PFSK-1 (cell line): ENCODE data around the gene TRIM6.

Source experiments
- FOXP2 ChIP-seq: optimal IDR thresholded peaks from 2 replicates; pipeline ENCODE3; 2011; ENCODE audit warnings: borderline replicate concordance, control low read depth, inconsistent platforms; ENCODE audit not compliant: insufficient read depth; ENCODE audit errors: extremely low read length, extremely low read depth
- POLR2AphosphoS5 ChIP-seq: IDR thresholded peaks from 2 replicates; pipeline ENCODE4 v1.6.1; 2012; ENCODE audit warnings: low read depth, mild to moderate bottlenecking, control low read depth, low read length, moderate library complexity
- SIN3A ChIP-seq: IDR thresholded peaks from 2 replicates; pipeline ENCODE4 v1.6.1; 2012; ENCODE audit warnings: mild to moderate bottlenecking, low read length, moderate library complexity, borderline replicate concordance; ENCODE audit not compliant: insufficient read depth
- TAF1 ChIP-seq: IDR thresholded peaks from 2 replicates; pipeline ENCODE4 v1.6.1; 2012; ENCODE audit warnings: low read length, control low read depth, borderline replicate concordance; ENCODE audit not compliant: insufficient read depth
- TF ChIP-seq, protein P1 (sequence below), 2 experiments: IDR thresholded peaks; 2 replicates each; pipeline versions ENCODE4 v1.6.1 to v1.8.0; 2011 to 2012; ENCODE audit warnings: low read depth in 2 of 2, low read length in 2 of 2, control low read depth in 1 of 2, inconsistent platforms in 1 of 2, mild to moderate bottlenecking in 1 of 2, moderate library complexity in 1 of 2; ENCODE audit not compliant: insufficient read depth in 1 of 2

DNA sequence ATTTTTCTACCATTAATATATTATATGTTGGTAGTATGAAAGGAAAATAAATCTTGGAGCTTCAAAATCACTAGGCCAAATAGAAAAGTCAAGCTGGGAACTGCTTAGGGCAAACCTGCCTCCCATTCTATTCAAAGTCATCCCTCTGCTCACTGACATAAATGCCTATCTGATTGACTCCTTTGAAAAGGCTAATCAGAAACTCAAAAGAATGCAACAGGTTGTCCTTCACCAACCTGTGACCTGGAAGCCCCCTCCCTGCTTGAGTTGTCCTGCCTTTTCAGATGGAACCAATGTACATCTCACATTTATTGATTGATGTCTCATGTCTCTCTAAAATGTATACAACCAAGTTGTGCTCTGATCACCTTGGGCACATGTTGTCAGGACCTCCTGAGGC, 25.1 kb downstream of the TRIM6 start:
- TF ChIP-seq POLR2AphosphoS5, result no peak
- TF ChIP-seq, protein P1, sequence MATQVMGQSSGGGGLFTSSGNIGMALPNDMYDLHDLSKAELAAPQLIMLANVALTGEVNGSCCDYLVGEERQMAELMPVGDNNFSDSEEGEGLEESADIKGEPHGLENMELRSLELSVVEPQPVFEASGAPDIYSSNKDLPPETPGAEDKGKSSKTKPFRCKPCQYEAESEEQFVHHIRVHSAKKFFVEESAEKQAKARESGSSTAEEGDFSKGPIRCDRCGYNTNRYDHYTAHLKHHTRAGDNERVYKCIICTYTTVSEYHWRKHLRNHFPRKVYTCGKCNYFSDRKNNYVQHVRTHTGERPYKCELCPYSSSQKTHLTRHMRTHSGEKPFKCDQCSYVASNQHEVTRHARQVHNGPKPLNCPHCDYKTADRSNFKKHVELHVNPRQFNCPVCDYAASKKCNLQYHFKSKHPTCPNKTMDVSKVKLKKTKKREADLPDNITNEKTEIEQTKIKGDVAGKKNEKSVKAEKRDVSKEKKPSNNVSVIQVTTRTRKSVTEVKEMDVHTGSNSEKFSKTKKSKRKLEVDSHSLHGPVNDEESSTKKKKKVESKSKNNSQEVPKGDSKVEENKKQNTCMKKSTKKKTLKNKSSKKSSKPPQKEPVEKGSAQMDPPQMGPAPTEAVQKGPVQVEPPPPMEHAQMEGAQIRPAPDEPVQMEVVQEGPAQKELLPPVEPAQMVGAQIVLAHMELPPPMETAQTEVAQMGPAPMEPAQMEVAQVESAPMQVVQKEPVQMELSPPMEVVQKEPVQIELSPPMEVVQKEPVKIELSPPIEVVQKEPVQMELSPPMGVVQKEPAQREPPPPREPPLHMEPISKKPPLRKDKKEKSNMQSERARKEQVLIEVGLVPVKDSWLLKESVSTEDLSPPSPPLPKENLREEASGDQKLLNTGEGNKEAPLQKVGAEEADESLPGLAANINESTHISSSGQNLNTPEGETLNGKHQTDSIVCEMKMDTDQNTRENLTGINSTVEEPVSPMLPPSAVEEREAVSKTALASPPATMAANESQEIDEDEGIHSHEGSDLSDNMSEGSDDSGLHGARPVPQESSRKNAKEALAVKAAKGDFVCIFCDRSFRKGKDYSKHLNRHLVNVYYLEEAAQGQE (IDR thresholded peaks at IDR 0.05; ENCODE audit: insufficient read depth in 1 of 2, low read depth in 2 of 2, low read length in 2 of 2), result no peak
- no peak for TF ChIP-seq FOXP2
- TF ChIP-seq TAF1, result no peak
- TF ChIP-seq SIN3A, result no peak
